Measurements from ENCODE around the gene RPH3AL.
"Not testable (repeated sequence)": the region's sequence is repeated elsewhere in the genome, so short reads cannot be mapped to it uniquely, and the experiment has no call there.

RPH3AL gene

DNA sequence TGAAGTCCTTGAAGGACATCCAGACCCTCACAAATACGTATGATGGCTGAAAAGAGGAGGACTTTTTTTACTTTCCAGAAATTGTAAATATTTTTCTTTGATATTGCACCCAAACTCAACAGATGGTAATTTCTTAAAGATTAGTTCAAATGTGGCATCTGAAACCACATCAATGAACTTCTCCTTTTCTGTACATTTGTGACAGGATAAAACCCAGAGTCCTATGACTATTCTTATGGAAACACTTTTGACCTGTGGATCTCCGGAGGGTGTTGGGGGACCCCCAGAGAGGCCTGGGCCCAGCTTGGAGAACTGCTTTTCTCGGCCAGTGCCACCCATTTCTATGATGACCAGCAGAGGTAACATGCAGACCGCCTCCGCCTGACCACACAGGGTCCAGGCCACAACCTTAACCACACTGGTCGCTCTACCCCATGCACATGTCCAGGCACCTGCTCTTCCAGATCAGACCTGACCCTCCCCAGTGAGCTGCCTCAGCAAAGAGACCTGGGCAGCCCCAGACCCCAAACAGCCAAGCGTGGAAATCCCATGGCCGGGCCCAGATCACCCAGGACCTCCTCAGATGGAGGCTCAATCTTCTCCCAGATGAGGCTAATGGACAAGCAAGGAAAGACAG, 22.7 kb downstream of the RPH3AL start:
- TF ChIP-seq ZNF274 (IDR thresholded peaks at IDR 0.05; ENCODE audit: low read depth, low read length) = no peak
- no peak overlapping the region for H3K4me3 ChIP-seq (ENCODE audit: low read length)

DNA sequence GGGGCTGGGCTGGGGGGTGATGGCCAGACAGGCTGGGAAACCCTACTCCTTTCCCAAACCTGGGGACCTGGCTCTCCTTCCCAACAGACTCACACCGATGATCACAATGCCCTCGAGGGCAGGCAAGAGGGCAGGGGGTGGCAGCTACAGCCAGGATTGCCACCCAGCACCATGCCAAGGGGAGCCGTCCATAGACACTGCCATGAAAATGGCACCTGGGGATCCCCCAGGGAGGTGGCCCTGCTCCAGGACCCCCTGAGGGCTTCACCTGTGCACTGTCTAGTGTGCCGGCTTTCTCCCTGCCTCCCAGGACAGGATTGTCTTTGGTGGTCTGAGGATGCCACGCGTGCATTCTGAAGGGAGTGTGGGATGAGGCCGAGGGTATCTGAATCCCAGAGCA, 24.6 kb downstream of the RPH3AL start:
- no peak overlapping the region for H3K4me3 ChIP-seq (ENCODE audit: low read length)
- no peak for TF ChIP-seq ZNF274 (IDR thresholded peaks at IDR 0.05; ENCODE audit: low read depth, low read length)

DNA sequence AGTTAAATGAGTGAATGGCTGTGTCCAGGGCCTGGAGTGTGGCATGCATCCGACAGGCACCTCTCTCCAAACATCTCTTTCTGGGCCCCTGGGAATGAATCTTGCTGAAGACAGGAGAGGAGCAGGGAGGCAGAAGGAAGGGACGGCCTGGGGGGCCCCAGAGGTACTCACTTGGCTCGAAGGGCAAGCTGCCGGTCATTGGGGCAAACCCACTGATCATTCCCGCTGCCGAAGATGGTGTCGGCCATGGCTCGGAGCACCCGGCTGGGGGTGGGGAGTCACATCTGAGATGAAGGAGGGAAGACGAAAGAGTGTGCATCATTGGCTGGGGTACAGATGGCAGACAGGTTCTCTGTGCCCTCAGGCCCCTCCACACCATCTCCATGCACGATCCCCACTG, 25.3 kb downstream of the RPH3AL start:
- no peak overlapping the region for H3K4me3 ChIP-seq (ENCODE audit: low read length)
- TF ChIP-seq ZNF274 (IDR thresholded peaks at IDR 0.05; ENCODE audit: low read depth, low read length) = no peak

DNA sequence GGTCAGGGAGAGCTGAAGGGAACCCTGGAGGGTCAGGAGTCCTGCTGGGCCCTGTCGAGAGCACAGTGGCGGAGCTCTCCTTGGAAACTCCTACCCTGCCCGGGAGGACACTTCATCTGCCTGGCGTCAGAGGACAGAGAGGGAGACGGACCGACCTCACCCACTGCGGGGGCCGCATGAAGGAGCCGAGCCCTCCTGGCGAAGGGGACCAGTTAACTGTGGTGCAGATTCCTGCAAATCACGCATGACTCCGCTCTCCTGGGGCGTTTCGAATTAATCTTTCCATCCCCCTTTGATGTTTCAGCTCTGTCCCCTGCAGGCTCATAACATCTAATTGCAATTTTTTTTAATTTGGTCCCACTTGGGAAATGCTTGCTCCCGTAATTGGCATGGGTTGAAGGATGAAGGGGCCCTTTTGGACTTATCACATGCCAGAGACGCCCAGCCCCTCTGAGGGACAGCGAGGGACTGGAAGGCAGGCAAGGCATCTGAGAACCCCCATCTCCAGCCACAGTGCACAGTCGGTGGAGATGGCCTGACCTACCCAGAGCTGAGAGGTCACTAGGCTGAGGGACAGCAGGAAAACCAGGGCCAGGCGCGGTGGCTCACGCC, 26.5 kb downstream of the RPH3AL start:
- no peak overlapping the region for H3K4me3 ChIP-seq (ENCODE audit: low read length)
- no peak for TF ChIP-seq ZNF274 (IDR thresholded peaks at IDR 0.05; ENCODE audit: low read depth, low read length)

DNA sequence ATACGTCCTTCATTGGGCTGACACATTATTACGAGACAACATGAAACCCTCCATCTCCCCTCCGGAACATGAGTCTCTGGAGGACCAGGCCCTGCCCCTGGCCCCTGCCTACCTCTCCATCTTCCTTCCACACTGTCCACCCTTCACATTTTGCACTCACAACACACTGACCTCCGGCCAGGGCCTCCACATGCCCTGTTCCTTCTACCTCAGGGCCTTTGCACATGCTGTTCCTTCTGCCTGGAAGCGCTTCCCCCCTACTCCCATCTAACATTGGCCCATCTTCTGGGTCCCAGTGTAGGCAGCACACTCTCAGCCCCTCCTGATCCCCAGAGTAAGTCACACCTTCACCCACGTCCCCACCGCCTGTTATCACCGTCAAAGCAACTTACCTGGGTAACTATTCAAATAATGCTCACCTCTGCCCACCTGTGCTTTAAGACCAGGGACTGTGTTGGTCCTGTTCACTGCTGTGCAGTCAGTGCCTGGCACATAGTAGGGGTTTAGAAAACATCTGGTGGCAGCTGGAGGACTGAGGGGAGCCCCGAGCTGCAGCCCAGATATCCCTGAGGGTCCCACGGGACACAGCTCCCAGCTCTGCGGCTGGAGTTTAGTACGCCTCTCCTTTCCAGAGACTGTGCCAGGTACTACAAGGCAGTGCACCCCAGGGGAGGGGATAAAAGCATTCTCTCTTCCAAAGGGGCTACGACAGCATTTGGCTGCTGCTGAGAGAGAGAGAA, 27.2 kb downstream of the RPH3AL start:
- H3K4me3 ChIP-seq (ENCODE audit: low read length) = no peak overlapping the region
- TF ChIP-seq ZNF274 (IDR thresholded peaks at IDR 0.05; ENCODE audit: low read depth, low read length) = no peak

DNA sequence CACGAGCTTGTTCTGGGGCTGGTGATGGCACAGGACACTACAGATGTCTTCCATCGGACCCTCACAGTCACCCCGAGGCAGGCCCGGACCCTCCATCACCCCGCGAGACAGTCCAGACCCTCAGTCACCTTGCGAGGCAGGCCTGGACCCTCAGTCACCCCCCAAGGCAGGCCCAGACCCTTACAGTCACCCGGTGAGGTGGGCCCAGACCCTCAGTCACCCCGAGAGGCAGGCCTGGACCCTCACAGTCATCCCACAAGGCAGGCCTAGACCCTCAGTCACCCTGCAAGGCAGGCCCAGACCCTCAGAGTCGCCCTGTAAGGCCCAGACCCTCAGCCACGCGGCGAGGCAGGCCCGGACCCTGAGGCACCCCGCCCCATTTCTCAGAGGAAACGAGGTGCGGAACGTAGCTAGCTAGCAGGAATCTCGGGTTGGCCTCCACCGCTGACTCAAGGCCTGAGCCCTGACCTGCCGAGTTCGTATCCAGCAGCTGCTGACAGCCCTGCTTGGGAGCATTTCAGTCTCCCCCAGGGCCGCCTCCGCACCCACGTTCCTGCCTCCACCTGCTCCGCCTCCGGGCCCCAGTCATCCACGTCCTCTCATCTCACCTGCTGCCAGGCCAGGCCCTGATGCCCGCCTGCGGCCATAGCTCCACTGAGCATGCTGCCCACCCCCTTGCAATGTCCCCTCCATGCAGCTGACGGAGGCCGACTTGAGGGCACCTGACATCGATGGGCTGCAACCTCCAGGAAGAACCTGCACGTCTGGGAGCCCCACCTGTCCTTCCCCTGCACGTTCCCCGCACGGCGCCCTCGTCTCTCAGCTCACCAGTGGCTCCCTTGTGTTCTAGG, 28.7 kb downstream of the RPH3AL start:
- no peak for TF ChIP-seq ZNF274 (IDR thresholded peaks at IDR 0.05; ENCODE audit: low read depth, low read length)
- no peak overlapping the region for H3K4me3 ChIP-seq (ENCODE audit: low read length)

DNA sequence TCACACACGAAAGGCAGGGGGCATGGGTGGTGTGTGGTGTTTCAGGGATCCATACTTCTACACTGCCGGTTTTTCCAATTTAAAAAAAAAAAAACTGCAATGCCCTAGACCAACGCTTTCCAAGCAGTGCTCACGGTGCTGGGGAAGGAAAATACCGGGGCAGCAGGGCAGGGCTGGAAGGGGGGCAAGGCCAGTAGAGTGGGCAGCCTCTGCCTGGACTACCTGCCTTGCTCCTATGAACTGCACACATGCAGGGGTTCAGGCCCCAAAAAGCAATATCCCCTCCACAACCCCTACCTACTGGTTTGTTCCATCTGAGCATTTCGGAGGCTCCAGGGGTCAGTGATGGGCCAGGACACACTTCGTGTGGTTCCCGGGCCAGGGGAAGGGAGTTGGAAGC, 29.4 kb downstream of the RPH3AL start:
- TF ChIP-seq ZNF274 (IDR thresholded peaks at IDR 0.05; ENCODE audit: low read depth, low read length) = no peak
- no peak overlapping the region for H3K4me3 ChIP-seq (ENCODE audit: low read length)

DNA sequence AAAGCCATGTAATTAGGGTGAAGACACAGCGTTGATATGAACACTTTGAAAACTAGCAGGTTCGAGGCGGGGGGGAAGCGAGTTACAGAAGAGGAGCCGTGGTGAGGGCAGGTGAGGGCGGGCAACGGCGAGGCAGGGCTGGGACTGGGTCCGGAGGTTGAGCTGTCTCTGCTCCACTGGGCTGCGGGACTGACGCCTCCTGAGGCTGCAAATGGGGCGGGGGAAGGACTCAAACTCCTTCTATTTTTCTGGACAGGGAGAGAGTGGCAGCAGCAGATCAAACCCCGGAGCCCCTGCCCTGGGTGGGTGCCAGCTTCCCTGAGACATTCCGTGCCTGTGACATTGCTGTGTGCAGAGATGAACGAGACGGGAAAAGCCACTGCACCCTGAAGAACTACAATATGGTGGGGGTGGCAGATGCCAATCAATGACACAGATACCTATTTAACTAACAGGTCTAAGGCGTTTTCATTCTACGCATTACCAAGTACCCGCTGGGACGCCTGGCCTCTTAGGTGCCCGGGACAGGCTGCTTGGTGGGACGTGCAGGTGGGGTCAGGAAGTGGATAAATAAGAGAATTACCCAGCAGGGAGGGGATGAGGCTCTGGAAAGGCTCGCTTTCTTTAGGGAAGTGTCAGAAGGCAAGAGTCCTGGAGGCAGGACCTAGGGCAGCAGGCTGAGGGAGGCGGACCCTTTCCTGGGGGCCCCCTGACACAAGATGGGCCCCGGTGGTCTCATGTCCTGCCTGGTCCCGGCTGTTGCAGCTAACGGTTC, 30.4 kb downstream of the RPH3AL start:
- no peak for TF ChIP-seq ZNF274 (IDR thresholded peaks at IDR 0.05; ENCODE audit: low read depth, low read length)
- H3K4me3 ChIP-seq (ENCODE audit: low read length) = no peak overlapping the region

DNA sequence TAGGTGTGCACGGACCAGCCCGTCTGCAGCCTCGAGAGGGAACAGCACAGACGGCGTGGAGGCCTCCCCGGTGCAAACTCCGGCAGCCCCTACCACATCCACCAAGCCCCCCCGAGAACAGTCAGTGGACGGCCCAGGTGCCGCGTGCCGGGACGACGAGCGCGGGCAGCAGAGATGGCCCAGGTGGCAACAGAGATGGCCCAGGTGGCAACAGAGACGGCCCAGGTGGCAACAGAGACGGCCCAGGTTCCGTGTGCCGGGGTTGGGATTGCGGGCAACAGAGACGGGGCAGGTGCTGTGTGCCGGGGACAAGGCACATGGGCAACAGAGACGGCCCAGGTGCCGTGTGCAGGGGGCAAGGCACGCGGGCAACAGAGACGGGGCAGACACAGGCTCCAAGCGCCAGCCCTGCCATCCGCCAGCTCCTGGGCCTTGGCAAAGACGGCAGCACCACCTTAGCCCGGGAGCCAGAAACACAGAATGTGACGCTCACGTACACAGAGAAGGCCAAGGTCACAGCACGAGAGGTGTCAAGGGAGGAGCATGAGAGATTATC, 31.1 kb downstream of the RPH3AL start:
- H3K4me3 ChIP-seq (ENCODE audit: low read length) = no peak overlapping the region
- no peak for TF ChIP-seq ZNF274 (IDR thresholded peaks at IDR 0.05; ENCODE audit: low read depth, low read length)

DNA sequence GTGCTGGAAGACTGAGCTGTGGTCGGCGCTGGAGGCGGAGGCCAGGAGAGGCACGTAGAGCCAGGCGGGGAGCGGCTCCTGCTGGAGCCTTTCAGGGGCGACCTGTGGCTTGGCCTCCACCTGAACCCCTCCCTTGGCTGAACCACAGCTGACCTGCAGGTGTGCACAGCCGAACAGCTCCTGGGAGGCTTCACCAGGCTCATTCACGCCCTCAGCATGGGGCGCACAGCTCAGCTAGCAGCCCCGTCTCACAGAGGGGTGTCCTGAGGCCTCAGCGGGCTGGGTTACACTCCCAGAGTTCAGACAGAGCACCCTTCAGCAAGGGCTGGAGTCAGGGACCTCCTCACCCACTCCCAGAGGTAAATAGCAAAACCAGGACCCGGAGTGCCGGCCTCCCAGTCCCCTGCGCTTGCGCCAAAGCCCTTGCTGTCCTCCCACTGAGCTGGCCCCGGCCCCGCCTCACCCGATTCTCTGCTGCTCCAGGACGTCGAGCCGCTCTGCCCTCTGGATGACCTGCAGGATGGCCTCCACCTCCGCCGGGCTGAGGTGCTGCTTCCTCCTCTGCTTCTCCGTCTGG, 31.7 kb downstream of the RPH3AL start:
- TF ChIP-seq ZNF274 (IDR thresholded peaks at IDR 0.05; ENCODE audit: low read depth, low read length) = no peak
- no peak overlapping the region for H3K4me3 ChIP-seq (ENCODE audit: low read length)

DNA sequence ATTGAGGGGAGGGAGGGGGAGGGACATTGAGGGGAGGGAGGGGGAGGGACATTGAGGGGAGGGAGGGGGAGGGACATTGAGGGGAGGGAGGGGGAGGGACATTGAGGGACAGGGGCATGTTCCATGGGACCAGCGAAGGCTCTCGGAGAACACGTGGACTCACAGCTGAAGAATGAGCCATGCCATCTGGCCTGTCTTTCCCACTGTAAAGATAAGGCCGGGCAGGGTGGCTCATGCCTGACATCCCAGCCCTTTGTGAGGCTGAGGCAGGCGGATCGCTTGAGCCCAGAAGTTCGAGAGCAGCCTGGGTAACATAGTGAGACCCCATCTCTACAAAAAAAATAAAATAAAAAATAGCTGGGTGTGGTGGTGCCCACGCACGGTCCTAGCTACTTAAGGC, 32.5 kb downstream of the RPH3AL start:
- no peak overlapping the region for H3K4me3 ChIP-seq (ENCODE audit: low read length)
- no peak for TF ChIP-seq ZNF274 (IDR thresholded peaks at IDR 0.05; ENCODE audit: low read depth, low read length)

DNA sequence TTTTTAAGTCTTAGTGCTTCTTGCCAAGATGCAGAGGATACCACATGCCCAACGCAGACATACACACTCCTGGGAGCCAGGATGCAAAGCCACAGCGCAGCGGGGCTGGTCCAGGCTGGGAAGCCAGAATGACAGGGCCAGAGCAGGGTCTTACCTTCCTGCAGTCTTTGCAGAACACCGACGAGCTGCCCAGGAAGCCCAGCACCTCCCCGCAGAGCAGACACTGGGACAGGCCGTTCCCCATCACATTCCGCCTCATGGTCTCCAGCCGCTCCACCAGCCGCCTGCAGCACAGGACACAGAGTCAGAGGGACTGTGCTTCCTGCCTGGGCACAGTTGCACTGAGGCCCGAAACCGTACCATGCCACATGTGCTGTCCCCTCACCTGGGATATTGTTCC, 33.3 kb downstream of the RPH3AL start:
- no peak for TF ChIP-seq ZNF274 (IDR thresholded peaks at IDR 0.05; ENCODE audit: low read depth, low read length)

DNA sequence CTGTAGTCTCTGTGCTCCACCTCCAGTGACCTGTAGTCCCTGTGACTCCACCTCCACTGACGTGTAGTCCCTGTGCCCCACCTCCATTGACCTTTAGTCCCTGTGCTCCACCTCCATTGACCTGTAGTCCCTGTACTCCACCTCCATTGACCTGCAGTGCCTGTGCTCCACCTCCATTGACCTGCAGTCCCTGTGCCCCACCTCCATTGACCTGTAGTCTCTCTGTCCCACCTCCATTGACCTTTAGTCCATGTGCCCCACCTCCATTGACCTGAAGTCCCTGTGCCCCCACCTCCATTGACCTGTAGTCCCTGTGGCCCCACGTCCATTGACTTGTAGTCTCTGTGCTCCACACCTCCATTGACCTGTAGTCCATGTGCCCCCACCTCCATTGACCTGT, 35.5 kb downstream of the RPH3AL start:
- H3K4me3 ChIP-seq (ENCODE audit: low read length) = not testable (repeated sequence)

More for the DNA sequence above, 33.3 kb downstream of the RPH3AL start:
- no peak overlapping the region for H3K4me3 ChIP-seq (ENCODE audit: low read length)

DNA sequence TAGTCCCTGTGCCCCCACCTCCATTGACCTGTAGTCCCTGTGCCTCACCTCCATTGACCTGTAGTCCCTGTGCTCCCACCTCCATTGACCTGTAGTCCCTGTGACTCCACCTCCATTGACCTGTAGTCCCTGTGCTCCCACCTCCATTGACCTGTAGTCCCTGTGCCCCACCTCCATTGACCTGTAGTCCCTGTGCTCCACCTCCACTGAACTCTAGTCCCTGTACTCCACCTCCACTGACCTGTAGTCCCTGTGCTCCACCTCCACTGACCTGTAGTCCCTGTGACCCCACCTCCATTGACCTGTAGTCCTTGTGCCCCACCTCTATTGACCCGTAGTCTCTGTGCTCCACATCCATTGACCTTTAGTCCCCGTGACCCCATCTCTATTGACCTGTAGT, 37.2 kb downstream of the RPH3AL start:
- not testable (repeated sequence) for H3K4me3 ChIP-seq (ENCODE audit: low read length)

DNA sequence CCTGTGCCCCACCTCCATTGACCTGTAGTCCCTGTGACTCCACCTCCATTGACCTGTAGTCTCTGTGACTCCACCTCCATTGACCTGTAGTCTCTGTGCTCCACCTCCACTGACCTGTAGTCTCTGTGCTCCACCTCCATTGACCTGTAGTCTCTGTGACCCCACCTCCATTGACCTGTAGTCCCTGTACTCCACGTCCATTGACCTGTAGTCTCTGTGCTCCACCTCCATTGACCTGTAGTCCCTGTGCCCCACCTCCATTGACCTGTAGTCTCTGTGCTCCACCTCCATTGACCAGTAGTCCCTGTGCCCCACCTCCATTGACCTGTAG, 38.0 kb downstream of the RPH3AL start:
- H3K4me3 ChIP-seq (ENCODE audit: low read length) = not testable (repeated sequence)
